Heart right ventricle (tissue), 16 donors: ENCODE results near the gene SVEP1. TPM values are rescaled to one million over a fixed set of nuclear protein-coding genes. Genes with fewer than 3 reads are reported as not detected.

Source experiments
- ATAC-seq, 8 donors: fragments of 200-7000 bp; cut with Tn5 transposase; one replicate each; pipeline ENCODE4 v1.9.1; 2020; ENCODE audit warnings: mild to moderate bottlenecking in 8 of 8, moderate library complexity in 8 of 8, moderate number of reproducible peaks in 1 of 8
- DNase-seq, 2 donors: peaks; one replicate each; pipeline ENCODE4 v3.0.0-alpha.2; 2020
- H3K27ac ChIP-seq, 10 donors: fragments of 200-600 bp; sonication (generic) in 2 of 10; one replicate each; pipeline versions ENCODE4 v1.5.0 to v1.8.0; 2020 to 2022; ENCODE audit warnings: mild to moderate bottlenecking in 3 of 10
- H3K27me3 ChIP-seq, 7 donors: fragments of 200-600 bp; one replicate each; pipeline ENCODE4 v1.8.0; 2021 to 2022; ENCODE audit warnings: mild to moderate bottlenecking in 2 of 7
- H3K36me3 ChIP-seq, 9 donors: fragments of 200-600 bp; sonication (generic) in 1 of 9; one replicate each; pipeline versions ENCODE4 v1.5.0 to v1.8.0; 2020 to 2022; ENCODE audit warnings: mild to moderate bottlenecking in 2 of 9
- H3K4me1 ChIP-seq, 9 donors: fragments of 200-600 bp; sonication (generic) in 1 of 9; one replicate each; pipeline versions ENCODE4 v1.5.0 to v1.8.0; 2020 to 2022; ENCODE audit warnings: mild to moderate bottlenecking in 4 of 9
- H3K4me3 ChIP-seq, 10 donors: fragments of 200-600 bp; sonication (generic) in 2 of 10; one replicate each; pipeline versions ENCODE4 v1.5.0 to v1.8.0; 2020 to 2022; ENCODE audit warnings: mild to moderate bottlenecking in 7 of 10, moderate library complexity in 2 of 10
- H3K9me3 ChIP-seq, 11 donors: fragments of 200-600 bp in 10 of 11; sonication (generic) in 2 of 11; one replicate each; pipeline versions ENCODE4 v1.5.0 to v1.8.0; 2013 to 2022; ENCODE audit warnings: mild to moderate bottlenecking in 2 of 11, control low read depth in 1 of 11, moderate library complexity in 1 of 11
- WGBS, 2 donors: extraction: QIAGEN DNeasy Blood & Tissue Kit; methylation state at CpG; one replicate each; pipeline ENCODE4 v1.1.7; 2013; ENCODE audit warnings: inconsistent platforms in 1 of 2; 5-methylcytosine and 5-hydroxymethylcytosine counted together
- intact Hi-C, 10 donors: fragments of 100-400 bp; cut with DNase I; formaldehyde crosslinking; loops; one replicate each; pipeline versions ENCODE4 v1.11.1 to v1.14.2; 2022
- polyA plus RNA-seq, 2 donors: library from polyadenylated mRNA; stranded (reverse); fragments of 200-250 nt; gene quantifications; one replicate each; pipeline ENCODE4 v1.2.3, GENCODE V29; 2013
- total RNA-seq, 10 donors: library from RNA; stranded (reverse); fragmentation: NEBNext Ultra II Directional in 3 of 10; extraction: Animal tissue kit (Norgen Biotek cat#: 25700) in 3 of 10; gene quantifications; one replicate each; pipeline versions ENCODE4 v1.2.1 to v1.2.4, GENCODE V29; 2021 to 2023
- TF ChIP-seq, protein P1 (sequence below), 9 donors: fragments of 200-600 bp; sonication (generic) in 2 of 9; IDR thresholded peaks; one replicate each; pipeline versions ENCODE4 v1.5.0 to v1.8.0; 2021 to 2022; ENCODE audit warnings: antibody characterized with exemption in 9 of 9, mild to moderate bottlenecking in 5 of 9, moderate library complexity in 1 of 9
- donor health status: Arrhythmogenic right ventricular cardiomyopathy.
- donor health status: ischemic (EF 13 %, LVEDD 7.1; RV severe dilation, severe dysfunction).
- donor health status: healthy with polysubstance abuse.
- donor health status: DM: no; HTN: yes; CAD: no.
- donor health status: DM: no; HTN: no; CAD: no.
- donor health status: ischemic (EF 25% LVEDD 6.9; RV normal size, moderate dysfunction).
- donor health status: ischemic (EF 25% LVEDD 5.7; RV mildly dilated, moderate dysfunction).
- donor health status: healthy.
- donor health status: DM: yes; HTN: yes; CAD: no.
- donor health status: Ischemic cardiomyopathy.
- donor health status: ischemic (EF 35%, LVEDD 5.7; RV mildly dilated, moderate dysfunction).
- donor health status: nonischemic (EF 11% LVEDD 7.7; RV severe dilation, severe dysfunction).
- donor health status: DM: yes; HTN: yes; CAD: no.
- donor health status: PGD.
- donor health status: ischemic (EF 29% LVEDD 5.4; RV normal size, mild dysfunction).
- donor health status: nonischemic (EF 23%, LVEDD 6.1; RV moderate dilation, normal function).

SVEP1 gene
- total and polyA plus RNA-seq, 12 donors = 0.66 to 16.4 (median 6.3) TPM

DNA sequence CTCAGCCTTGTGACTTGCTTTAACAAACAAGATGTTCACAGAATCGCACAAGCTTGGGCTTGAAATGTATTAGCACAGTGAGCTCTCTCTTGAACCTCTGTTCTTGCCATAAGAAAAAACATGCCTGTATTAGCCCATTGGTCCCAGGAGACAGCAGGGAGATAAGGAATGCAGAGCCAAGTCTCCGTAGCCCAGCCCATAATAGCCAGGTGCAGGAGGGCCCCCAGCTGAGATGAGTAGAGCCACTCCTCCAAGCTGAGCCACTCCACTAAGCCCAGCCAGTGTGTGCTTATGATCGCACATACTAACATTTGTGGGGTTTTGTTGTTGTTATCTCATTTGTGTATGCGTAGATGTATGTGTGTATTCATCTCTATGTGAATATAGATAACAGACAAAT is 21.6 kb upstream of the SVEP1 start:
- no peak overlapping the region for H3K4me3 ChIP-seq
- intact Hi-C loops = no loop called here
- H3K27ac ChIP-seq = no peak overlapping the region
- DNase-seq (no peak), ATAC-seq (no peak)
- H3K36me3 ChIP-seq = no peaks in the 10 kb centered on the region
- peaks cover 0 to 23% (median 0%) of the 10 kb centered on the region in 7 donors for H3K27me3 ChIP-seq
- H3K4me1 ChIP-seq = no peaks in the 10 kb centered on the region
- TF ChIP-seq, protein P1, sequence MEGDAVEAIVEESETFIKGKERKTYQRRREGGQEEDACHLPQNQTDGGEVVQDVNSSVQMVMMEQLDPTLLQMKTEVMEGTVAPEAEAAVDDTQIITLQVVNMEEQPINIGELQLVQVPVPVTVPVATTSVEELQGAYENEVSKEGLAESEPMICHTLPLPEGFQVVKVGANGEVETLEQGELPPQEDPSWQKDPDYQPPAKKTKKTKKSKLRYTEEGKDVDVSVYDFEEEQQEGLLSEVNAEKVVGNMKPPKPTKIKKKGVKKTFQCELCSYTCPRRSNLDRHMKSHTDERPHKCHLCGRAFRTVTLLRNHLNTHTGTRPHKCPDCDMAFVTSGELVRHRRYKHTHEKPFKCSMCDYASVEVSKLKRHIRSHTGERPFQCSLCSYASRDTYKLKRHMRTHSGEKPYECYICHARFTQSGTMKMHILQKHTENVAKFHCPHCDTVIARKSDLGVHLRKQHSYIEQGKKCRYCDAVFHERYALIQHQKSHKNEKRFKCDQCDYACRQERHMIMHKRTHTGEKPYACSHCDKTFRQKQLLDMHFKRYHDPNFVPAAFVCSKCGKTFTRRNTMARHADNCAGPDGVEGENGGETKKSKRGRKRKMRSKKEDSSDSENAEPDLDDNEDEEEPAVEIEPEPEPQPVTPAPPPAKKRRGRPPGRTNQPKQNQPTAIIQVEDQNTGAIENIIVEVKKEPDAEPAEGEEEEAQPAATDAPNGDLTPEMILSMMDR (IDR thresholded peaks at IDR 0.05) = no peak
- H3K9me3 ChIP-seq = no peaks in the 10 kb centered on the region
- 71 to 74% methylated on average over 4 of the region's 4 CpGs for WGBS, 2 donors

GRCh38 chr9:110599468-110599867 is 19.9 kb upstream of the SVEP1 start:
- ATAC-seq = peak in 1 of 8 donors; percentile 44
- 49 to 56% methylated on average over 10 of the region's 10 CpGs for WGBS, 2 donors
- Histone ChIP-seq H3K4me1 (no peaks in the 10 kb centered on the region), H3K36me3 (no peaks in the 10 kb centered on the region), H3K9me3 (no peaks in the 10 kb centered on the region), H3K27me3 (peaks cover 0 to 23% (median 0%) of the 10 kb centered on the region in 7 donors), H3K27ac (no peak overlapping the region), H3K4me3 (no peak overlapping the region)
- TF ChIP-seq, protein P1 (IDR thresholded peaks at IDR 0.05) = no peak
- DNase-seq = no peak
- intact Hi-C loops = no loop called here

DNA sequence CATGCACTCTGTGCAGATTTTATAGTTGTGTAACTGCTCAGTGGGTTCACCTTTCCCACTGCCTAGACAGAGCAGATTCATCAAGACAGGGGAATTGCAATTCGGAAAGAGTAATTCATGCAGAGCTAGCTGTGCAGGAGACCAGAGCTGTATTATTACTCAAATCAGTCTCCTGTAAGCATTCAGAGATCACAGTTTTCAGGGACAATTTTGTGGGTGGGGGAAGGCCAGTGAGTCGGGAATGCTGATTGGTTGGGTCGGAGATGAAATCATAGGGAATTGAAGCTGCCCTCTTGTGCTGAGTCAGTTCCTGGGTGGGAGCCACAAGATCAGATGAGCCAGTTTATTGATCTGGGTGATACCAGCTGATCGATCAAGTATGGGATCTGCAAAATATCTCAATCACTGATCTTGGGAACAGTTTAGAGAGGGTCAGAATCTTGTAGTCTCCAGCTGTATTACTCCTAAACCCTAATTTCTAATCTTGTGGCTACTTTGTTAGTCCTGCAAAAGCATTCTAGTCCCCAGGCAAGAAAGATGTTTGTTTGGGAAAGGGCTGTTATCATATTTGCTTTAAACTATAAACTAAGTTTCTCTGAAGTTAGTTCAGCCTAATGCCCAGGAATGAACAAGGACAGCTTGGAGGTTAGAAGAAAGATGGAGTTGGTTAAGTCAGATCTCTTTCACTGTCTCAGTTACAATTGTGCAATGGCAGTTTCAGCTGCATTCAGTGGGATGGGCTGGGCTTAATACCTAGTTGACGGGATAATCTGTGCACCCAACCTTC is 12.7 kb upstream of the SVEP1 start:
- no peaks in the 10 kb centered on the region for H3K4me1 ChIP-seq
- 83% methylated on average over 5 of the region's 5 CpGs for WGBS, 2 donors

DNA sequence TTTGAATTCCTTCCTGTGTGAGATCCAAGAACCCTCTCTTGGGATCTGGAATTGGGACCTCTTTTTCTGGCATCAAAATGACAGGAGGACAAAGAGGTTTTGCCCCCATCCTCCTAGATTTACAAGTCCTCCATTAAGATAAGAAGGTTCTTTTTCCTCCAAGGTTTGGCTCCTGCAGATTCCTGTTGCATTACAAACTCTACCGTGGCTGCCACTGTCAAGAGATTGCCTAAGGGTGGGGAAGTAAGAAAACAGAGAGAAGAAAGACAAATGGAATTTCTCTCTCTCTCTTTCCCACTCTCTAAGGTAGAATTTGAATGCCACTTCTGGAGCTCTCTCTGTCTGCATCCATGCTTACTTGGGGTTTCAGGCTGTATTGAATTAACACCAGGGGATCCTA is 12.0 kb upstream of the SVEP1 start:
- Histone ChIP-seq H3K36me3 (no peaks in the 10 kb centered on the region), H3K27ac (no peak overlapping the region), H3K27me3 (peaks cover 0 to 6% (median 0%) of the 10 kb centered on the region in 7 donors), H3K4me1 (no peaks in the 10 kb centered on the region), H3K9me3 (peaks cover 0 to 15% (median 0%) of the 10 kb centered on the region in 11 donors), H3K4me3 (no peak overlapping the region)
- intact Hi-C loops = loop anchor here in 1 of 10 donors (5.0 kb wide), 1 partner anchor 129 kb away; no protein-coding TSS in a partner anchor
- WGBS, 2 donors = 4 to 8% methylated on average over 1 of the region's 1 CpG
- ATAC-seq (no peak), DNase-seq (no peak)
- TF ChIP-seq, protein P1 (IDR thresholded peaks at IDR 0.05) = no peak

More for the DNA sequence above, 12.7 kb upstream of the SVEP1 start:
- no peaks in the 10 kb centered on the region for H3K36me3 ChIP-seq
- no peak for DNase-seq
- intact Hi-C loops = loop anchor here in 1 of 10 donors (5.0 kb wide), 1 partner anchor 130 kb away; no protein-coding TSS in a partner anchor
- TF ChIP-seq, protein P1 (IDR thresholded peaks at IDR 0.05) = no peak
- peaks cover 0 to 5% (median 0%) of the 10 kb centered on the region in 7 donors for H3K27me3 ChIP-seq
- no peak overlapping the region for H3K27ac ChIP-seq
- H3K4me3 ChIP-seq = no peak overlapping the region
- peaks cover 0 to 15% (median 0%) of the 10 kb centered on the region in 11 donors for H3K9me3 ChIP-seq
- no peak for ATAC-seq
